Transverse colon (tissue), 4 donors: ENCODE measurements around the gene DTWD2. TPM values are rescaled to one million over a fixed set of nuclear protein-coding genes. Genes with fewer than 3 reads are reported as not detected.

Experiments
- DNase-seq: peaks from one replicate; pipeline ENCODE4 v3.0.0-alpha.2; 2019
- H3K27ac ChIP-seq, 4 donors: fragments of 200-600 bp; sonication (generic); 2 replicates each; pipeline ENCODE4 v1.5.1; 2016 to 2018; ENCODE audit warnings: inconsistent platforms in 4 of 4
- H3K27me3 ChIP-seq: fragments of 200-600 bp; sonication (generic); 2 replicates; pipeline ENCODE4 v1.5.1; 2017; ENCODE audit warnings: inconsistent platforms
- H3K36me3 ChIP-seq, 4 donors: fragments of 200-600 bp; sonication (generic); 2 replicates each; pipeline ENCODE4 v1.5.1; 2017 to 2019; ENCODE audit warnings: inconsistent platforms in 4 of 4
- H3K4me1 ChIP-seq, 4 donors: fragments of 200-600 bp; sonication (generic); 2 replicates each; pipeline ENCODE4 v1.5.1; 2017 to 2020; ENCODE audit warnings: inconsistent platforms in 4 of 4
- H3K4me3 ChIP-seq, 4 donors: fragments of 200-600 bp; sonication (generic); 1 replicate in 1 of 4; 2 replicates in 3 of 4; pipeline versions ENCODE4 v1.5.1 to v1.6.1; 2017 to 2019; ENCODE audit warnings: inconsistent platforms in 4 of 4
- H3K9me3 ChIP-seq, 2 donors: fragments of 200-600 bp; sonication (generic); 2 replicates each; pipeline ENCODE4 v1.5.1; 2017 to 2019; ENCODE audit warnings: inconsistent platforms in 2 of 2
- CTCF ChIP-seq, 5 experiments: fragments of 200-600 bp in 3 of 5; fragments of 450-650 bp in 2 of 5; sonication (generic) in 3 of 5; IDR thresholded peaks; 1 replicate in 2 of 5; 2 replicates in 3 of 5; pipeline ENCODE4 v1.5.1; 2016 to 2017; ENCODE audit warnings: antibody characterized with exemption in 5 of 5, inconsistent platforms in 3 of 5, mild to moderate bottlenecking in 2 of 5, moderate library complexity in 1 of 5
- EP300 ChIP-seq: sonication (generic); formaldehyde crosslinking; IDR thresholded peaks from one replicate; pipeline ENCODE4 v1.6.1; 2017; ENCODE audit warnings: antibody characterized with exemption, low read depth
- POLR2A ChIP-seq: fragments of 450-650 bp; IDR thresholded peaks from one replicate; pipeline ENCODE4 v1.6.1; 2016; ENCODE audit warnings: antibody characterized with exemption, mild to moderate bottlenecking, moderate library complexity
- POLR2AphosphoS5 ChIP-seq, 3 donors: sonication (generic); formaldehyde crosslinking; IDR thresholded peaks; one replicate each; pipeline ENCODE4 v1.6.1; 2016; ENCODE audit warnings: antibody characterized with exemption in 3 of 3
- WGBS, 2 donors: methylation state at CpG; one replicate each; pipeline ENCODE4 v1.1.5; 2018; ENCODE audit warnings: low coverage in 1 of 2; 5-methylcytosine and 5-hydroxymethylcytosine counted together
- in situ Hi-C, 4 donors: fragments of 200-750 bp; cut with MboI; loops; one replicate each; pipeline versions ENCODE4 v1.15.0 to v1.15.1; 2017; ENCODE audit warnings: low sequenced_read_pairs in 3 of 4, low pct_ligation_motif_present in 1 of 4, low pct_unique_long_range_greater_than_20kb in 1 of 4
- intact Hi-C: fragments of 100-400 bp; cut with DNase I; formaldehyde crosslinking; loops from one replicate; pipeline ENCODE4 v1.15.1; 2023; ENCODE audit warnings: low total_unique reads
- total RNA-seq, 4 donors: library from RNA; depleted of rRNA; stranded (reverse); fragments of >200 nt; gene quantifications; one replicate each; pipeline ENCODE4 v1.1.0, GENCODE V29; 2016

Gene DTWD2
- total RNA-seq, 4 donors from 2014 or later, result 13.1 to 34.0 (median 23.0) TPM

- Histone ChIP-seq H3K4me1 (peaks cover 0 to 17% (median 8%) of the 10 kb centered on the region in 4 donors), H3K36me3 (no peaks in the 10 kb centered on the region), H3K9me3 (no peaks in the 10 kb centered on the region), H3K27ac (no peak overlapping the region), H3K27me3 (no peaks in the 10 kb centered on the region), H3K4me3 (no peak overlapping the region)
- WGBS, 2 donors, result 80 to 89% methylated on average over 6 of the region's 6 CpGs
- in situ Hi-C loops (loop anchor here in 3 of 4 donors (10.0 to 25.0 kb wide), 4 partner anchors 265 to 425 kb away; no protein-coding TSS in a partner anchor), intact Hi-C loops (loop anchor here (5.0 kb wide), 1 partner anchor 422 kb away; no protein-coding TSS in a partner anchor)
- DNase-seq, result no peak
- TF ChIP-seq CTCF (IDR thresholded peaks at IDR 0.05), result no peak
- no peak for TF ChIP-seq POLR2AphosphoS5 (IDR thresholded peaks at IDR 0.05)
- no peak for TF ChIP-seq POLR2A
- TF ChIP-seq EP300, result no peak
Observed at GRCh38 chr5:118989816-118990215, 1.5 kb upstream of the DTWD2 start.

DNA sequence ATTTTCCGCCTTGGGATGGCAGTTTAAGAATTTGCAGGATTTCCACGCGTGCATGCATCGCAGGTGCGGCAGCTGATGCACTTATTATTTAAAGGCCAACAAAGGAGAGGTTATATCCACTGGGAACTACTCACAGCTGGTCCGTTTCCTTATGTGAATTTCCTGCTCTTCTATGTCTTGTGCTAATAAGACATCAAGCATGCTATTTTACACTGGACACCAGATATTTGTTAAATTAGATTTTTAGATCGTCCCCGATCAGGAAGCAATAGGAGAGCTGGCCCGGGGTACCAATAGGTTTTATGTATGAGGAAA lies 476 bp upstream of the DTWD2 start:
- no peak for TF ChIP-seq CTCF (IDR thresholded peaks at IDR 0.05)
- TF ChIP-seq EP300, result no peak
- no peak for TF ChIP-seq POLR2A
- TF ChIP-seq POLR2AphosphoS5 (IDR thresholded peaks at IDR 0.05), result no peak
- Histone ChIP-seq H3K27ac (peak overlapping the region; percentile 90 to 97 (median 92)), H3K36me3 (no peaks in the 10 kb centered on the region), H3K4me3 (peak overlapping the region; percentile 2 to 86 (median 61)), H3K9me3 (no peaks in the 10 kb centered on the region), H3K4me1 (peaks cover 0 to 17% (median 8%) of the 10 kb centered on the region in 4 donors), H3K27me3 (no peaks in the 10 kb centered on the region)
- intact Hi-C loops (loop anchor here (5.0 kb wide), 1 partner anchor 423 kb away; no protein-coding TSS in a partner anchor), in situ Hi-C loops (loop anchor here in 3 of 4 donors (10.0 to 25.0 kb wide), 4 partner anchors 266 to 426 kb away; no protein-coding TSS in a partner anchor)
- DNase-seq, result no peak
- WGBS, 2 donors, result 20 to 25% methylated on average over 1 to 9 of the region's 9 CpGs

- intact Hi-C loops (loop anchor here (5.0 kb wide), 1 partner anchor 428 kb away; no protein-coding TSS in a partner anchor), in situ Hi-C loops (loop anchor here in 3 of 4 donors (10.0 to 25.0 kb wide), 4 partner anchors 270 to 430 kb away; no protein-coding TSS in a partner anchor)
- peaks cover 0 to 17% (median 8%) of the 10 kb centered on the region in 4 donors for H3K4me1 ChIP-seq
- no peak overlapping the region for H3K27ac ChIP-seq
- TF ChIP-seq CTCF (IDR thresholded peaks at IDR 0.05) (no peak), POLR2A (no peak), EP300 (no peak), POLR2AphosphoS5 (IDR thresholded peaks at IDR 0.05) (no peak)
- DNase-seq, result no peak
- H3K9me3 ChIP-seq, result peaks cover 0 to 5% of the 10 kb centered on the region in 2 donors
- no peaks in the 10 kb centered on the region for H3K36me3 ChIP-seq
- no peaks in the 10 kb centered on the region for H3K27me3 ChIP-seq
- H3K4me3 ChIP-seq, result no peak overlapping the region
Observed at GRCh38 chr5:118984602-118985001, 3.7 kb downstream of the DTWD2 start.

- intact Hi-C loops, result no loop called here
- Histone ChIP-seq H3K27ac (no peak overlapping the region), H3K4me3 (no peak overlapping the region), H3K27me3 (no peaks in the 10 kb centered on the region), H3K4me1 (peaks cover 0 to 1% (median under 1%) of the 10 kb centered on the region in 4 donors), H3K9me3 (peaks cover 0 to 5% of the 10 kb centered on the region in 2 donors), H3K36me3 (no peaks in the 10 kb centered on the region)
- DNase-seq, result no peak
- in situ Hi-C loops, result loop anchor here in 3 of 4 donors (10.0 to 25.0 kb wide), 4 partner anchors 273 to 433 kb away; no protein-coding TSS in a partner anchor
- TF ChIP-seq CTCF (IDR thresholded peaks at IDR 0.05) (no peak), POLR2AphosphoS5 (IDR thresholded peaks at IDR 0.05) (no peak), EP300 (no peak), POLR2A (no peak)
Observed at GRCh38 chr5:118981783-118982182, 6.6 kb downstream of the DTWD2 start.
